ENCODE measurements around the gene EIF3I.
"Not testable (repeated sequence)": the region's sequence is repeated elsewhere in the genome, so short reads cannot be mapped to it uniquely, and the experiment has no call there.

The EIF3I gene

DNA sequence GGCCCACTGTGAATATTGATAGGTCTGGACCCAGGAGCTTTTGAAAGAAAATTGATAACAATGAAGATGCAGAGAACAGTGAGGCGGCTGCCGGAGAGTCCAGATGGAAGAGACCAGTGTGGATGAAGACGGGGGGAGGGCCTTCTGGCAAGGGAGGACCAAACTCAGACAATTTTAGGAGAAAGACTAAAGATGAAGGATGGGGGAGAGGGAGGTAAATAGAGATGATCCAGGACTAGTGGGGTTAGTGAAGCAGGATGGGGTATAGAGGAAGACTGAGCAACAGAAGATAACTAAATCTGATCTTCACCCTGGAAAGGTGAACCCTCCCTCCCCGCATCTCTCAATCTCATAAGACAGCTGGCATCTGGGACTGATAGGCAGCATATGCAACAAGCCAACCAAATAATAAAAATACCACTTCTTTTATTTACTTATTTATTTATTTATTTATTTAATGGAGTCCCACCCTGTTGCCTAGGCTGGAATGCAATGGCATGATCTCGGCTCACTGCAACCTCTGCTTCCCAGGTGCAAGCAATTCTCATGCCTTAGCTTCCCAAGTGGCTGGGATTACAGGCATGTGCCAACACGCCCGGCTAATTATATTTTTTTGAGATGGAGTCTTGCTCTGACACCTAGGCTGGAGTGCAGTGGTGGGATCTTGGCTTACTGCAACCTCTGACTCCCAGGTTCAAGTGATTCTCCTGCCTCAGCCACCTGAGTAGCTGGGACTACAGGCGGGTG is 10.5 kb downstream of the EIF3I start:
- DNase-seq: no peak

DNA sequence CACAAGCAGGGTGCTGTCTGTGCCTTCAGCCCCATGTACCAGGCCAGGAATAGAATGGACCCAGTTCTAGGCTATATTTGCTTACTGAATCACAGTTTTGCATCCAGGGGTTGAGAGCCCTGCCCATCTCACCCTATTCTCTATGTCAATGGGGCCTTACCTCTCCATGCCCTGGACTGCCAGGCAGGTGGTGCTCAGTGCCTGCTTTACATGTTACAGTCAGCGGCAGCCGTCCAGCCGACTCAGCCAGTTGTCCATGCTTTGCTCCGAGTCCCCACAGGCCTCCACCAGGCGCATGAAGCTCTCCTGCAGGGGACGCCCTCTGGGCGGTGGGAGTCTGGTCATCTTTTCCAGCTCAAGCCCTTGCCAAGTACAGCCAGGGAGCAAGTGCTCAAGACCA is 12.6 kb downstream of the EIF3I start:
- no peak for DNase-seq

DNA sequence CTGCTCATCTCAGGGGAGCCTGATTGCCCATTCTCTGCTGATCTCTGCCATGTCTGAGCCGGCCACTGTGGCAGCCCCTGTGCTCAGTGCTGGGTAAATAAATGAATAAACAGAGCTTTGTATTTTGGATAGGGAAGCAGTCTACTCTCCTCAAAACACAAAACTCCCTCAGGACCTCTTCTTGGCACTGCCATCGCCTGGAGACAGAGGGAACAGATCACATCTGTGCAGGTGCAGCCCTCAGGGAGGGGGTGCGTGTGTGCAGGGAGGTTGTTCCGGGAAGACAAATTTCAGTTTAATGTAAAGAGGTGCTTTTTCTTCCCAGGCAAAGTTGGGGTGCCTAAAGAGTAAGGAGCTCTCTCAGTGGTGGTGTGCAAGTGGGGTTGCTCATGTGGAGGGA is 17.1 kb downstream of the EIF3I start:
- DNase-seq: no peak

DNA sequence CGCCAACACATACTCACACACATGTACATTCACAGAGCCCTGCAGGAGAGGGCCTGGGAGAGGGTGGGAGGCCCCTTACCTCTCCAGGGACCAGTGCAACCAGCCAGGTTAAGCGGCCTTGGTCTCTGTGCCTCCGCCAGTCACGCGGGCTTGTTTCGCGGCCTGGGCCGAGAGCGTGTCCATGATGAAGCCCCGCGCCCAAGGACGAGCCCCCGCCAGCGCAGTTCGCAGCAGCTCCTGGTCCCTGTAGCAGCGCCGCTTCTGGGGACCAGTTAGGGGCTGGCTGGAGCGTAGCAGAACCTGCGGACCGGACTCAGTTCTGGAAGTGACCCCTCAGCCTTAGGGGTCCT is 17.6 kb downstream of the EIF3I start:
- DNase-seq: no peak

DNA sequence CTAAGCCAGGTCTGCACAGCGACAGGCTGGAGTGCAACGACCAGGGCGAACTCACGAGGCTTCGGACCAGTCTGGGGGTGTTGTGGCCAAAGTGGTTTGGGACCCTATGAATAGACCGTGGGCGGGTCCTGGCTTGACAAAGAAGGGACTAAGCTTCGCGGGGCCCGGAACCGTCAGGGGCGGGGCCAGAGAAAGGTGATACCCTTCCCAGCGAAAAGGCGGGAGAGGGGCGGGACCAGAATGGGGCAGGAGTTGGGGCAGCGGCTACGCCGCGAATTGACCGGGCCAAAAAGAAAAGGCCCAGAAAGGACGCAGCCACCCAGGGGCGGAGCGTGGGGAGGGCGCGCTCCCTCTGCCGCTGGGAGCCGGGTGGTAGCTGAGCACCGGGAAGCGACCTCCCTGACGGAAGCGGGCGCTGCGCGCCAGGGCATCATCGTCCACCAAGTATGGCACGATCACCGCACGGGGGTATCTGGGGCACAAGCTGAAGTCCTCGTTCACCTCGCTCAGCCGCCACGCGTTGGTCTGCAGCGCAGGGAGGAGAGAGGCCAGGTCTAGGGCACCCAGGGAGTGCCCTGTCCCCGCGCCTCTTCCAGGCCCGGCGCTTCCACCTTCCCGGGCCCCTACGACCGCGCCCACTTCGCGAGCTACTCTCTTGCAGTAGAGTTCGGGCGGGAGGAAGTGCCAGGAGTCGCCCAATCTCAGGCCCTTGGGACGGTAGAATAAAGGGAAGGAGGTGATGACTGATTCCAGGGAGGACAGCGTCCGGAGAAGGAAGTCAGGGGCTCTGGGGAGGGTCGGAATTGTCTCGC is 18.1 kb downstream of the EIF3I start:
- peak; percentile 69 for DNase-seq

DNA sequence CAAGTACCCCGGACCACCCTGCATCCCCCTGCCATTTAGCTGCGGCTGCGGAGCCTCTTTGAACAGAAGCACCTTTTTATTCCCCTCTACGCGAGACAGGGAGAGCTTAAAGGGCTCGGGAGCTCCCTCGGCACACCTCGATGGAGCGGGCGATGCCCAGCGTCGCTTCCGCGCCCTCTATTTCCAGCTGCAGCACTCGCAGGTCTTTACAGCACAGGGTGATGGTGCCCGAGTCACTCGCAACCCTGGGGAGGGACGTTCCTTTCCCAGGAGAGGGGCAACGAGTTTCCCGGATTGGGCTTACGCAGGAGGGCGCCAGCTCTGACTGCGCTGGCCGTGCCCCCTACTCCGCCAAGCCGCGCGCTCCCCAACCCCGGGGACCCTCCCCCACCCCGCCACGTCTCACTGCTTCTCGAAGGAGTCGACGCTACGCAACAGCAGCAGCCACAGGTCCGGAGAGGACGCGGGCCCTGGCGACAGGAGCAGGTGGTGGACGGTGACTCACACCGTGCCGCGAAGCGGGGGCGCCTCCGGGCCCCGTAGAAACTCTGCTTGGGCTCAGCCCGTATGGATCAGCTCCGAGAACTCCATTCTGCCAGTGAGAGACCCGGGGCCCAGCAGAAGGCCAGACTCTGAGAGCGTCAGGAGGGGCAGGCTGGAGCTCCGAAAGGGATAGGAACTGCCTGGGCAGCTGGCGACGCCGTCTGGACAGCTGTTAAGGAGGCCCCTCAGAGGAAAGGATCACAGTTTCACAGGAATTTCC is 19.0 kb downstream of the EIF3I start:
- peak; percentile 42 for DNase-seq

DNA sequence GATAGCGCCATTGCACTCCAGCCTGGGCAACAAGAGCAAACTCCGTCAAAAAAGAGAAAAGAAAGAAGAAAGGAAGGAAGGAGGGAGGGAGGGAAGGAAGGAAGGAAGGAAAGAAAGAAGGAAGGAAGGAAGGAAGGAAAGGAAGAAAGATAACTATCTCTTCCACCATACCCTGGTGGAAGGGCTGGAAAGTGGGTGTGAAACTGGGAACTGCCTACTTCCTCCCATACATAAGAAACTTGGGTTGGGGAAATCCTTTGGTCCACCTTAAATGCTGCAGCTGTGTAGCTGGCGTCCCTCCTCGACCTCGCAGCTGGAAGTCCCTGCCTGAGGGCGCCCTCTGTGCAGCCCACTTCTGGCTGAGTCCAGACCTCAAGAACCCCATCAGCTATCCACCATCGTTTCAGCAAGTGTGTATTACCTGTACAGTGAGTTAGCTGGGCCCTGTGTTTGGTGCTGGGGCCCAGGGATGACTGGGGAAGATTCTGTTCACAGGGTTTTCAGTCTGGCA is 20.2 kb downstream of the EIF3I start:
- no peak for DNase-seq

DNA sequence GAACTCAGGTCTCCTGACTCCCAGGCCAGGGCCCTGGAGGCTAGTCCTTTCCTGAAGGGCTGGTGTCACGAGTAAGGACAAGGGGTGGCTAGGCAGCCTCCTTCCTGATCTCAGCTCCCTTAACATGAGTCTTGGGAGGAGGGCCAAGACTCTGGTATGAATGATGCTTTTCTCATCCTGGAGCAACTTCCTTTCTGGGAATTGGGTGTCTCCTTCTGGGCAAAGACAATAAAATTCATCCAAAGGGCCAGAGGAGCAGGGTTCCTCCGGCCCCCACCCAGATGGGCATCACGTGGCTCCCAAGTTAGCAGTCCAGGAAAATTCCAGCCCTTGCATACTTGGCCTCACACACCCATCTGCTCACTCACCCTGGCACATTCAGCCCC is 24.7 kb downstream of the EIF3I start, which contains the start of gene FAM167B:
Gene FAM167B (plus strand): TSS at position 335 of the 386 bp plus-strand sequence. CDS start 200 bp downstream, outside the sequence.
- DNase-seq: no peak

DNA sequence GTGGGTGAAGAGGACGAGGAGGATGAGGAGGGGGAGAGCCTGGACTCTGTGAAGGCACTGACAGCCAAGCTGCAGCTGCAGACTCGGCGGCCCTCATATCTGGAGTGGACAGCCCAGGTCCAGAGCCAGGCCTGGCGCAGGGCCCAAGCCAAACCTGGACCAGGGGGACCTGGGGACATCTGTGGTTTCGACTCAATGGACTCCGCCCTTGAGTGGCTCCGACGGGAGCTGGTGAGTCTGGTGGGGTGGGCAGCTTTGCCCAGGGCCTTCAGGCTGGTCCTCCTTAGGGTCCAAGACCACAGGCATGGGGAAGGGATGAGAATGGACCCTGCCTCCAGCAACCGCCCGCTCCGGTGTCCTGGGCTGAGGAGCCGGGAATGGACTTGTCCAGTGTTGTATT is 25.2 kb downstream of the EIF3I start:
- DNase-seq: no peak

DNA sequence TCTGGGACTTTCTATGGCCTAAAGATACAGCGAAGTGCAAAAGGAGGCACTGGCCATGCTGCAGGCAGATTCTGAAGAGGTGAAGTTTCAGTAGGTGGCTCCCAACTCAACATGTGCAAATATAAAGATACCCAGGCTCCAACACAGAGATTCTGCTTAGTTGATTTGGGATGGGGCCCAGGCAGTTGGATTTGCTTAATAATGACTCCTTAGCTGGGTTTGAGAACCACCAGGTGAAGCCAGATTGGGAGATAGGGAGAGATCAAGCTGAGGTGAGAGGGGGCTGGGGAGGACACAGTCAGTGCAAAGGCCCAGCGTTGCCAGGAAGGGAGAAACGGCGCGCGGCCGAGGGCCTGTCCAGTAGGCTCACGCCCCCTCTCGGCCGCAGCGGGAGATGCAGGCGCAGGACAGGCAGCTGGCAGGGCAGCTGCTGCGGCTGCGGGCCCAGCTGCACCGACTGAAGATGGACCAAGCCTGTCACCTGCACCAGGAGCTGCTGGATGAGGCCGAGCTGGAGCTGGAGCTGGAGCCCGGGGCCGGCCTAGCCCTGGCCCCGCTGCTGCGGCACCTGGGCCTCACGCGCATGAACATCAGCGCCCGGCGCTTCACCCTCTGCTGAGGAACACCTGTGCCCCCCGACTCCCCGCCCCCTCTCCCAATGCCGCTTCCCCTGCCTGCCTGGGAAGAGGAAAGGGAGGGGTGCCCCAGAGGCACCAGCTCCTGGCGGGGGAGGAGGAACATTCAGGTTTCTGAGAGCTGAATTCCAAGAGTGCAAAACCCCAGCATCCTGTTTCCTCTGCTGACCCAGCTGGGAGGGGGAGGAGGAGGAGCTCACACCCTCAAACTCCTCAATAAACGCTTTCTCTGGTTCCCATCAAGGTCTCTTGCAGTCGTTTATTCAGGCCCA is 26.0 kb downstream of the EIF3I start:
- DNase-seq: peak; percentile 81

DNA sequence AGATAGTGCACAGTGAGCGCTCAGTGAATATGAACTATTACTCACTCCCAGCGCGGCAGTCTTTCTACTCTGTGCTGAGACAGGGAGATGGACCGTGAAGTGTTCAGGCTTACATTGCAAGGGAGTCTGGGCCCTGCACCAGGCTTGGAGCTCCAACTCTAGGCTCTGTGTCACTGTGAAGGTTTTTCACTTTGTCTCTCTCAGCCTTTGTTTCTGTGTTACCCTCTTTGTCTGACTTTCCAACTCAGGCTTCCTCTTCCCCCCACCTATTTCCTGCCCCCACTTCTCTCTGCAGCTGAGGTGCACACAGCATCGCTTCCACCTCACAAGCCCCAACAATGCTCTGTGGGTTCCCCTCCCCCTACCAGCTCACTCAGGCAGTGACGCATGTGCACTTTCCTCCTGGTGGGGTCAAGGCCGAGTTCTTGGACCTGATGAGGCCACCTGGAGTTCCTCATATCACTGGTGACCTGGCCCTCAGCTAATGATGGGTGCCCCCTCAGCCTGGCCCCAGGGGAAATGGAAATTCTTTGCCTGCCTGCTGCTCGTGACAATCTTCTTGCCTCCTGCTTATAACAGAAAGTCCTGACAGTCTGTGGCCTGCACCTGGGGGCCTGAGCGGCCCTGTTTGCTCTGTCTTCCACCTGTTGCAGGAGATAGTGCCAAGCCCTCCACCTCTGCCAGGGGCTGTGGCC is 27.8 kb downstream of the EIF3I start:
- peak; percentile 89 for DNase-seq

DNA sequence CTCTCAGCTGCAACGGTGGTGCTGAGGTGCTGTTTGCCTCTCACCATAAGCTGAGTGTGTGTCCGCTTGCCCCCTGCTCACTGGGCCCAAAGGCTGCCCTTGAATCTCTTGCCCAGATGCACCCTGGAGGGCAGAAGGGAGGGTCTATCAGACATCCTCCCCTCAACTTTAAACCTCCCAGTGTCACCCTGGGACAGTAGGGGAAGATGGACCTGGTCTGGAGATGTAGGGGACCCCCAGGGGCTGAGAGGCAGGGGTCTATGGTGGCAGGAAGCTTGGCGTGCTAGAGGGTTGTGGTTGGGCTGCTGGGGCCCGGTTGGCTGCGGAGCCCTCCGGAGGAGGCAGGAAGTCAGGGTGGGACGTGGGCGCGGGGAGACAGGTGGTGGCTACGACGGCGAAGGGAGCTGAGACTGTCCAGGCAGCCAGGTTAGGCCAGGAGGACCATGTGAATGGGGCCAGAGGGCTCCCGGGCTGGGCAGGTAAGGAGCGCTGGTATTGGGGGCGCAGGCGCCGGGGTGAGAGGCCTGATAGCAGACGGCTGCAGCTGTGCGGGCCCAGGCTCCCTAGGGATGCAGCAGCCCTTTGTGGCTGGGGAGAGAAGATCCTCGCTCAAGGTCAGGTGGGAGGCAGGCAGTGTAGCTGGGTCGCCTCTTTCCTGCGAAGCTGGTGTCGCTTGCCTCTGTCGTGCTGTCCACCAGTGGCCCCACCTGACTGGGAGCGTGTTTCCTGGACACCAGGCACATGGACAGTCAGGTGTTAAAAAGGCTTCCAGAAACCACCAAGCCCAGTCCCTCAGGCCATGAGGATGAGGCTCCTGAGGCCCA is 28.9 kb downstream of the EIF3I start, which contains the start of gene LCK:
Gene LCK (plus strand): TSS at position 373 of the 824 bp plus-strand sequence. CDS start 23,065 bp downstream, outside the sequence.
- peak; percentile 64 for DNase-seq

DNA sequence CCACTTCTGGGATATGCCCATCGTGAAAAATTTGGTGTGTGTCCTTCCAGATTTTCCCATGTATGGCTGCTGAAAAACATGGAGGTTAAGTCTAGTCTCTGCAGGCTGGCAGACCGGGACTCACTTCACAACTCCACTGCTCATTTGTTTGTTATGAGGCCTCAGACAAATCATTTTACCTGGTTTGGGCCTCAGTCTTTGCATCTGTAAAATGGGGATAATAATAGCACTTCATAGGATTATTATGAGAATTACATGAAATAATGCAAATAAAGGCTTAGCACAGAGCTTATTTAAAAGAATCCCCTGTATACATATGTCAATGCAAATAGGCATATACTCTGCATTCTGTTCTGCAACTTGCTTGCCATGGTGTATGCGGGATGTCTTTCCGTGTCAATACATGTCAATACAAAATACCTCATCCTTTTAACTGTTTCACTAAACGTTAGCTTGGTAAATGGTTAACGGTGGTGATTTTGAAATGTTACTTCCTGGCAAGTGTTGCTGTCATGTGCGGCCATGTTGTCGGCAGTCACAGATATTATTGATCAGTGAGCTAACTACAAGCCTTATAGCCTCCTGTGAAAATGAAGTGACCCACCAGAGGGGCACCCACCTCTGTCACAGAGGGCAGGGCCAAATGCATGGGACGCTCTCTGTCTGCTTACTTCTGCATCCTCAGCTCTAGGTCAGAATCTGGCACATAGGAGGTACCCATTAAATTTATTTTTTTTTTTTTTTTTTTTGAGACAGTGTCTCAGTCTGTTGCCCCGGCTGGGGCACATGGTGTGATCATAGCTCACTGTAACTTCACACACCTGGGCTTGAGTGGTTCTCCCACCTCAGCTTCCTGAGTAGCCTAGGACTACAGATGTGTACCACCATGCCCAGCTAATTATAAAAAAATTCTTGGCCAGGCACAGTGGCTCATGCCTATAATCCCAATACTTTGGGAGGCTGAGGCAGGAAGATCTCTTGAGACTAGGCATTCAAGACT is 33.2 kb downstream of the EIF3I start:
- DNase-seq: peak; percentile 46

DNA sequence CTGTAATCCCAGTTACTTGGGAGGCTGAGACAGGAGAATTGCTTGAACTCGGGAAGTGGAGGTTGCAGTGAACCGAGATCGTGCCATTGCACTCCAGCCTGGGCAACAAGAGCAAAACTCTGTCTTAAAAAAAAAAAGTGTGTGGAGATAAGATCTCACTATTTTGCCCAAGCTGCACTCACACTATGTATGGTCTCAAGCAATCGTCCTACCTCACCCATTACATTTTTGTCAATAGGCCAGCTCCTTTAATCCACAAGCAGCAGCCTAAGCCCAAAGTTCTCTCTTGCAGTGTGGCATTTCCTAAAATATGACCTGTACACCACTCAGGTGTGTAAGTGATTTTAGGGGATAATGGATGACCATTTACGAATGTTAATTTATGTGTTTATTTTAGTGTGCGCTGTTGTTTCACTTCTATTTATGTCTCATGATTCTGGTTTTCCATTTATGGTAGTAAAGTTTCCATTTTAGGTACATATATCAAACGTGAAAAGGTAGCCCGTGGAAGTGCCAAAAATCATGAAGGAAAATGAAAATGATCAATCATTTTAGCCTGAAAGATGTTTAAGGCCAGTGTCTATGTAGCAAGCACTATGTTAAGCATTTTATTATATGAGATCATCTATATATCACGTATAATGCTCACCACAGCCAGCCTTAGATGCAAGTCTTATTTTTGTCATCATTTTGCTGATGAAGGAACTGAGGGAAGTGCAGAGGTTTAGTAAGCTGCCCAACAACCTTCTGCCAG is 34.4 kb downstream of the EIF3I start:
- DNase-seq: peak; percentile 33

DNA sequence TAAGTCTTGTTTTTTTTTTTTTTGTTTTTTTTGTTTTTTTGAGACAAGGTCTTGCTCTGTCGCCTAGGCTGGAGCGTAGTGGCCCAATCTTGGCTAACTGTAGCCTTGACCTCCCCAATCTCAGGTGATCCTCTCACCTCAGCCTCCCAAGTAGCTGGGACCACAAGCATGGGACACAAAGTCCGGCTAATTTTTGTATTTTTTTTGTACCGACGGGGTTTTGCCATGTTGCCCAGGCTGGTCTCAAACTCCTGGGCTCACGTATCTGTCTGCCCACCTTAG is 35.0 kb downstream of the EIF3I start:
- no peak for DNase-seq

DNA sequence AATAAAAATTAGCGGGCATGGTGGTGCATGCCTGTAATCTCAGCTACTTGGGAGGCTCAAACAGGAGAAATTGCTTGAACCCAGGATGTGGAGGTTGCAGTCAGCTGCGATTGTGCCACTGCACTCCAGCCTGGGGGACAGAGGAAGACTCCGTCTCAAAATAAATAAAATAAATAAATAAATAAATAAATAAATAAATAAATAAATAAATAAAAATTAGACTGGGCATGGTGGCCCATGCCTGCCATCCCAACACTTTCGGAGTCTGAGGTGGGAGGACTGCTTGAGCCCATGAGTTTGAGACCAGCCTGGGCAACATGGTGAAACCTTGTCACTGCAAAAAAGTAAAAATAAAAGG is 41.0 kb downstream of the EIF3I start:
- DNase-seq: not testable (repeated sequence)

DNA sequence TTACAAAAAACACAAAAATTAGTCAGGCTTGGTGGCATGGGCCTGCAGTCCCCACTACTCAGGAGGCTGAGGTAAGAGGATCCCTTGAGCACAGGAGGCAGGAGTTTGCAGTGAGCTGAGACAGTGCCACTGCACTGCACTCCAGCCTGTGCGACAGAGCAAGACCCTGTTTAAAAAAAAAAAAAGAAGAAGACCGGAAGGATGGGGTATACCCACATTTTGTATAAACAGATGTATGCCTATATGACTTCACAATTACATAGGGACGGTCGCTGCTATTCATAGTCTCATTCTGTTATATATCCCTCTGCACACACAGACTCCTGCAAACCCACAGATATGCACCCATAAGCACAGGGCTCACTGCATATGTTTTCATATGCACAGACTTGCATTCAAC is 41.5 kb downstream of the EIF3I start:
- DNase-seq: peak; percentile 39

DNA sequence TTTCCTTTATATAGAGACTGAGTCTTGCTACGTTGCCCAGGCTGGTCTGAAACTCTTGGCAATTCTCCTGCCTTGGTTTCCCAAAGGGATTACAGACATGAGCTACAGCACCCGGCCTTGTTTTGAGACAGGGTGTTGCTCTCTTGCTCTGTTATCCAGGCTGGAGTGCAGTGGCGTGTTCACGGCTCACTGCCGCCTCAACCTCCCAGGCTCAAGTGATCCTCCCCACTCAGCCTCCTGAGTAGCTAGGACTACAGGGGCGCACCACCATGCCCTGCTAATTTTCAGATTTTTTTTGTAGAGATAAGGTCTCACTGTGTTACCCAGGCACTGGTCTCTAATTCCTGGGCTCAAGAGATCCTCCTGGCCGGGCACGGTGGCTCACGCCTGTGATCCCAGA is 43.6 kb downstream of the EIF3I start:
- DNase-seq: no peak

All from CD4-positive, alpha-beta T cell treated with Interleukin-10 for 1 hour (primary cell).